ENCODE measurements around the gene SARS2. TPM values are rescaled to one million over a fixed set of nuclear protein-coding genes. Genes with fewer than 3 reads are reported as not detected.

The SARS2 gene
- total RNA-seq, 1 experiment from 2014 or later = 57.4 TPM

DNA sequence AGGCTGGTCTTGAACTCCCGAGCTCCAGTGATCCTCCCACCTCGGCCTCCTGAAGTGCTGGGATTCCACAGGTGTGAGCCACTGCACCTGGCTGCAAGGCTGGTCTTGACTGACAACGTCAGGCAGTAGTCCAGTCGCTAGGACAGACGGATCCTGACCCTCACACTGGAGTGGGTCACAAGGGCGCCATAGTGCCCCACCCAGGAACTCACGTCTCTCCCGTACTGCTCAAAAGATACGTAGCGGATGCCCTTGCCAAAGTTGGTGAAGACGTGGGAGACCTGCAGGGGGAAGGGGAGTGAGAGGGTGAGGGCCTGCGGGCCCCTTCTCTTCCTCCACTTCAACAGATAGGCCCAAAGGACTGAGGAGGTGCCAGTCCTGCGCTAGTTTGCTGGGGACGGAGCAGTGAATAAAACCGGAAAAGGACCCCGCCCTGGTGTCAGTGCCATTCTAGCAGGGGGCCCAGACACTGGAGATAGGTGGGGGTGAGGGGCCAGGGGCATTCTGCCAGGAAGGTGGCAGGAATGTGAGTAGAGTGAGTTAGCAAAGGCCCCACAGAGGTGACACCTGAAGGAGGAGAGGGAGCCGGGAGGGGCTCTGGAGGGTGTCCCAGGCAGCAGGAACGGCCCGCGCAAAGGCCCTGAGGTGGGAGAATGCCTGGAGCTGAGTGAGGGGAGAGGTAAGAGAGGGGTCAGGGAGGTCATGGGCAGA lies 12.1 kb upstream of the SARS2 start:
- H3K23me2 ChIP-seq (ENCODE audit: insufficient read length, low read depth, low read length, poor library complexity, severe bottlenecking) = no peaks in the 10 kb centered on the region
- no peak overlapping the region for H3K23ac ChIP-seq (ENCODE audit: insufficient read length, low read depth, low read length)
- no peak for DNase-seq
- H3K27ac ChIP-seq (ENCODE audit: insufficient read length, low read depth, low read length) = no peak overlapping the region
- H2BK12ac ChIP-seq (ENCODE audit: insufficient read length, low read depth, low read length) = no peak overlapping the region
- TF ChIP-seq, protein P1, sequence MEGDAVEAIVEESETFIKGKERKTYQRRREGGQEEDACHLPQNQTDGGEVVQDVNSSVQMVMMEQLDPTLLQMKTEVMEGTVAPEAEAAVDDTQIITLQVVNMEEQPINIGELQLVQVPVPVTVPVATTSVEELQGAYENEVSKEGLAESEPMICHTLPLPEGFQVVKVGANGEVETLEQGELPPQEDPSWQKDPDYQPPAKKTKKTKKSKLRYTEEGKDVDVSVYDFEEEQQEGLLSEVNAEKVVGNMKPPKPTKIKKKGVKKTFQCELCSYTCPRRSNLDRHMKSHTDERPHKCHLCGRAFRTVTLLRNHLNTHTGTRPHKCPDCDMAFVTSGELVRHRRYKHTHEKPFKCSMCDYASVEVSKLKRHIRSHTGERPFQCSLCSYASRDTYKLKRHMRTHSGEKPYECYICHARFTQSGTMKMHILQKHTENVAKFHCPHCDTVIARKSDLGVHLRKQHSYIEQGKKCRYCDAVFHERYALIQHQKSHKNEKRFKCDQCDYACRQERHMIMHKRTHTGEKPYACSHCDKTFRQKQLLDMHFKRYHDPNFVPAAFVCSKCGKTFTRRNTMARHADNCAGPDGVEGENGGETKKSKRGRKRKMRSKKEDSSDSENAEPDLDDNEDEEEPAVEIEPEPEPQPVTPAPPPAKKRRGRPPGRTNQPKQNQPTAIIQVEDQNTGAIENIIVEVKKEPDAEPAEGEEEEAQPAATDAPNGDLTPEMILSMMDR (conservative IDR thresholded peaks at IDR 0.05) = no peak
- Mint-ChIP-seq H3K4me1 (peaks cover 4% of the 10 kb centered on the region in 2 experiments; a peak in 2 of 4 replicates), H3K36me3 (ENCODE audit: insufficient read depth in 1 of 3, low read depth in 3 of 3) (peaks cover 10 to 28% (median 25%) of the 10 kb centered on the region in 3 experiments), H3K4me3 (no peak overlapping the region), H3K9me3 (no peaks in the 10 kb centered on the region), H3K27ac (no peak overlapping the region), H3K27me3 (ENCODE audit: low read depth) (peaks cover 33% of the 10 kb centered on the region)
- no peak overlapping the region for H3T11ph ChIP-seq (ENCODE audit: low read length)
- no peak overlapping the region for H2AK5ac ChIP-seq (ENCODE audit: insufficient read length, low read length)
- H3K4me1 ChIP-seq (ENCODE audit: insufficient read depth, low read length) = no peaks in the 10 kb centered on the region
- no peaks in the 10 kb centered on the region for H3K27me3 ChIP-seq (ENCODE audit: insufficient read depth, low read length)
- H2BK20ac ChIP-seq (ENCODE audit: low read depth, low read length, poor library complexity, severe bottlenecking) = no peak overlapping the region
- H4K91ac ChIP-seq (ENCODE audit: insufficient read length, low read depth, low read length) = no peak overlapping the region
- H3K79me2 ChIP-seq (ENCODE audit: insufficient read depth, low read length) = no peaks in the 10 kb centered on the region
- no peak overlapping the region for H2BK15ac ChIP-seq (ENCODE audit: low read depth, low read length)
- H3K9me3 ChIP-seq (ENCODE audit: control insufficient read depth, low read depth, low read length) = no peaks in the 10 kb centered on the region
- H3K79me1 ChIP-seq (ENCODE audit: insufficient read depth, low read depth, low read length, poor library complexity, severe bottlenecking) = no peaks in the 10 kb centered on the region
- H2AFZ ChIP-seq (ENCODE audit: low read length) = no peak overlapping the region
- no peak overlapping the region for H3K4ac ChIP-seq (ENCODE audit: low read depth, low read length)
- no peak overlapping the region for H2BK5ac ChIP-seq (ENCODE audit: insufficient read length, low read length)
- H3K14ac ChIP-seq (ENCODE audit: insufficient read depth, low read length) = no peak overlapping the region
- no peaks in the 10 kb centered on the region for H4K20me1 ChIP-seq (ENCODE audit: control insufficient read depth, insufficient read depth, insufficient read length)
- WGBS (ENCODE audit: extremely low coverage, insufficient read length, low lambda C conversion rate) = no CpG with 5 or more reads among the region's 20 CpGs
- H2BK120ac ChIP-seq (ENCODE audit: low read depth, low read length, poor library complexity, severe bottlenecking) = no peak overlapping the region
- no peak overlapping the region for H4K8ac ChIP-seq (replicated peaks; ENCODE audit: insufficient read length, low read depth, low read length)
- no peak overlapping the region for H3K9ac ChIP-seq (ENCODE audit: extremely low read depth, insufficient read length, low read length)
- no peak overlapping the region for H3K4me2 ChIP-seq (ENCODE audit: insufficient read depth, insufficient read length, low read length)
- no peak overlapping the region for H4K5ac ChIP-seq (ENCODE audit: insufficient read length, low read depth, low read length)
- H3K56ac ChIP-seq (ENCODE audit: insufficient read length, low read depth, low read length) = no peak overlapping the region
- no peak overlapping the region for H3K18ac ChIP-seq (ENCODE audit: insufficient read length, low read depth, low read length)
